HG03103 (cell line): ENCODE results near the gene SNRNP40.

Experiments used
- ATAC-seq: cut with Tn5 transposase; IDR thresholded peaks from one replicate; pipeline ENCODE4 v1.9.1; 2021; ENCODE audit warnings: low read depth; ENCODE audit not compliant: unreplicated experiment

The SNRNP40 gene

GRCh38 chr1:31296486-31297276, at the start of gene SNRNP40, which contains the start of gene ZCCHC17:
Gene SNRNP40 (minus strand): TSS chr1:31296788. CDS start chr1:31296751, 37 bp downstream.
Gene ZCCHC17 (plus strand): TSS chr1:31297032. CDS start chr1:31310099, 13,067 bp downstream.
- ATAC-seq: peak; percentile 93

GRCh38 chr1:31345635-31346034, 49.0 kb upstream of the SNRNP40 start:
- ATAC-seq: no peak

- ATAC-seq: no peak
Measured at GRCh38 chr1:31344503-31344902, 47.9 kb upstream of the SNRNP40 start.

DNA sequence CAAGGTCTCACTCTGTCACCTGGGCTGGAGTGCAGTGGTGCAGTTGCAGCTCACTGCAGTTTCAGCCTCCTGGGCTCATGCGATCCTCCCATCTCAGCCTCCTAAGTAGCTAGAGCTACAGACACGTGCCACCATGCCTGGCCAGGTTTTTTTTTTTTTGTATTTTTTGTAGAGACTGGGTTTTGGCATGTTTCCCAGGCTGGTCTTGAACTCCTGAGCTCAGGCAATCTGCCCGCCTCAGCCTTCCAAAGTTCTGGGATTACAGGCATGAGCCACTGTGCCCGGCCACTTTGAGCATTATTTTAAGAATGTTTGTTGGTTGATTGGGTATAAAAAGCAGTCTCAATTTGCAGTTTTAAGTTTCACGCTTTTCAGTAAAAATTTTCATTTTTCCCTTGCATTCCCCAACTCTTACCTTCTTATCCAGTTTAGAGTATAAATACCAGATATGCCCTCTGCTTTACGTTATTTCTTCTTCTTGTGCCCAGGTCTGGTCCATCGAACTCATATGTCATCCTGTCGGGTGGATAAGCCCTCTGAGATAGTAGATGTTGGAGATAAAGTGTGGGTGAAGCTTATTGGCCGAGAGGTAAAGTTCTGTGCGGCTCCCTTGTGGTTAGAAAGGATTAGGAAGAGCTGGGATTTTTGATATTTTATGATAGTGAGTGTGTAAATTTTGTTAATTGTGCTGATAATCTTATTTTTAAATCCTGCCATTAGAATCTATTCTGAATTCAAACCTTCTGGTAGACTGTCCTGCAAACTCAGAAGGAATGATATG, 40.3 kb upstream of the SNRNP40 start:
- ATAC-seq: no peak

GRCh38 chr1:31335007-31335406, 38.4 kb upstream of the SNRNP40 start:
- ATAC-seq: no peak

DNA sequence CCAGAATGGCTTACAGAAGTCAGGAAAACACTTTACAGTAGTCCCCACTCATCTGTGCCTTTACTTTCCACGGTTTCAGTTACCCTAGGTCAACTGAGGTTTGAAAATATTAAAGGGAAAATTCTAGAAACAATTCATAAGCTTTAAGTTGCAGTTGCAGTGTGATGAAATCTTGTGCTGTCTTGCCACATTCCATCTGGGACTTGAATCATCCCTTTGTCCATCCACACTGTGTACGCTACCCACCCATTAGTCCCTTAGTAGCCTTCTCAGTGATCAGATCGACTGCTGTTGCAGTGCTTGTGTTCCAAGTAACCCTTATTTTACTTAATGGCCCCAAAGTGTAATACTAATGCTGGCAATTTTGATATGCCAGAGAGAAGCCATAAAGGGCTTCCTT, 30.8 kb upstream of the SNRNP40 start:
- no peak for ATAC-seq

GRCh38 chr1:31326461-31326860, 29.9 kb upstream of the SNRNP40 start:
- ATAC-seq: no peak

DNA sequence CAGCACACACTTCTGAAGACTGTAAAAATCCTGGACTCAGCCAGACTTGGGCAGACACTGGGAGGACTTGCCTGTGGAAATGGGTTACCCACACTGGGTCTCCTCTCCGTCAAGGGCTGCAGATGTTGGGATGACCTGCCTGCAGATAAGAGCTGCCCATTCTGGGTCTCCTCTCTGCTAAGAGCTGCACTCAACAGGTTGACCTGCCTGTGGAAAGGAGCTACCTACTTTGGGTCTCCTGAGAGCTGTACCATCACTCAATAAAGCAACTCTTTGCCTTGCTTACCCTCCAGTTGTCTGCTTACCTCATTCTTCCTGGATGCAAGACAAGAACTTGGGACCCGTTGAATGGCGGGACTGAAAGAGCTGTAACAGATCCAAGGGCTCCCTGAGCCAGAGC, 28.4 kb upstream of the SNRNP40 start:
- no peak for ATAC-seq

DNA sequence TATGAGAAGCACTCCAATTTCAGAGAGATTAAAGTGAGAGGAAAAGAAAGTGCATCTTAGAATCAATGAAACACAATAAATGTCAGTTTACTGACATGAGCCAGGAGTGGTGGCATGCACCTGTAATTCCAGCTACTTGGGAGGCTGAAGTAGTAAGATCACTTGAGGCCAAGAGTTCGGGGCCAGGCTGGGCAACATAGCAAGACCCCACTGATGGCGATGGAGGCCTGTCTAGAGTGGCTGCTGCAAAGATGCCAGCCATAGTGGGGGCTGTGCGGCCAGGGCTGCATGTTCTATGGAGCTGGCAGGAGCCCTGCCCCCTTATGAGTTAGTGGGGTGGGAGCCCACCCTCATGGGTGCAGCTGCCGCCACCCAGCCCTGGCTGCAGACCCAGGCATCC, 27.5 kb upstream of the SNRNP40 start:
- no peak for ATAC-seq

DNA sequence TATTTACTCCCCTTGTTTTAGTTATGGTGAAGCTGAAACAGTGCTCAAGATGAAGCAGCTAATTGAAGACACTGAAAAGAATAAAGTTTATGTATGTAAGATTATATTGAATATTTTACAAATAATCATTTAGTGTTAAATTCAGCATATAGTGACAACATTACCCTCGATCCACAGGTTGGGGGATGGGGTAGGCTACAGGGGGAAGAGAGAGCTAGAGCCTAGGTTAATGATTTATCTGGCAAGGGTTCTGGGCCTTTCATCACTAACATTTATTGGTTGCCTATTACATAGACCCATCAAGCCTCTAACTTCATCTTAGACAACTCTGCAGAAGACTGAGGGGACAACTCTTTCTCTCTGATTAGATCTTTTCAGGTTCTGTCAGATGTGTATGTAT, 21.6 kb upstream of the SNRNP40 start:
- no peak for ATAC-seq

DNA sequence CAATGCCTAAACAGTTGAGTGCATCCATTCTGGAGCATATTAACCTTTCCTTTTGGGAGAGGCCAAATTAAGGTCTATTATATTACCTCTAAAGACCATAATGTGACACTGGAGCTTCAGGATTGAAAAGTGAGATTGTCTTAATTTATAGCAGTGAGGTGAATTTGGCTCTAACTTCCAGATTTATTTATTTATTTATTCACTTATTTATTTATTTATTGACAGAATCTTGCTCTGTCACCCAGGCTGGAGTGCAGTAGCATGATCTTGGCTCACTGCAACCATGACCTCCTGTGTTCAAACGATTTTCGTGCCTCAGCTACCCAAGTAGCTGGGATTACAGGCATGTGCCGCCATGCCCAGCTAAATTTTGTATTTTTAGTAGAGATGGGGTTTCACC, 19.3 kb upstream of the SNRNP40 start:
- ATAC-seq: no peak

- no peak for ATAC-seq
Measured at GRCh38 chr1:31310198-31310597, 13.6 kb upstream of the SNRNP40 start.

DNA sequence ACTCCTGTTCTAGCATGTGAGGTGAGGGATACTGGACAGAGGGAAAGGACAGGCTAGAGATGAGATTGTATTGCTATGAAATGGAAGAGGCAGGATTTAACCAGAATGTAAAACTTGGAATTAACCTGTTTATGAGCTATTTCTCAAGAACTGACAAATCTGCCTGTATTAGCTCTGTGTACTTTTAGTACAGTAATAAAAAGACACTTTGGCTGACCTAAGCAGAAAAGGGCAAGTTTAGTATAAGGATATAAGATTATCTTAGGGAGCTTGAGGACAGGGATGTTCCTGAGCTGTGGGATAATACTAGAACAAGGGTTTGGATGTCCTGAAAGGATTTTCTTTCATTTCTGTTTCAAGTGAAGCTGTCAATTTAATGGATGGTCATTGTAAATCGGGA, 11.4 kb upstream of the SNRNP40 start:
- ATAC-seq: no peak

DNA sequence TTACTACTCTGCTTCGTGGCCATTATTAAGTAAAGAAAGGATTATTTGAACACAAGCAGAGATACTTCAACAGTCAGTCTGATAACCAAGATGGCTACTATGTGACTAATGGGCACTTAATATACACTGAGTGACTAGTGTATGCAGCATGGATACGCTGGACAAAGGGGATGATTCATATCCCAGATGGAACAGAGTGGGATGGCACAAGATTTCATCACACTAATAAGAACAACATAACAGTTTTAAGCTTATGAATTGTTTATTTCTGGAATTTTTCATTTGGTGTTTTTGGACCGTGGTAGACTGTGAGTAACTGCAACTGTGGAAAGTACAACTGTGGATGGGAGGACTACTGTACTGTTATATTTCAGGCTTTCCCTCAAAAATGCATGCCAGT, 9.7 kb upstream of the SNRNP40 start:
- ATAC-seq: no peak

DNA sequence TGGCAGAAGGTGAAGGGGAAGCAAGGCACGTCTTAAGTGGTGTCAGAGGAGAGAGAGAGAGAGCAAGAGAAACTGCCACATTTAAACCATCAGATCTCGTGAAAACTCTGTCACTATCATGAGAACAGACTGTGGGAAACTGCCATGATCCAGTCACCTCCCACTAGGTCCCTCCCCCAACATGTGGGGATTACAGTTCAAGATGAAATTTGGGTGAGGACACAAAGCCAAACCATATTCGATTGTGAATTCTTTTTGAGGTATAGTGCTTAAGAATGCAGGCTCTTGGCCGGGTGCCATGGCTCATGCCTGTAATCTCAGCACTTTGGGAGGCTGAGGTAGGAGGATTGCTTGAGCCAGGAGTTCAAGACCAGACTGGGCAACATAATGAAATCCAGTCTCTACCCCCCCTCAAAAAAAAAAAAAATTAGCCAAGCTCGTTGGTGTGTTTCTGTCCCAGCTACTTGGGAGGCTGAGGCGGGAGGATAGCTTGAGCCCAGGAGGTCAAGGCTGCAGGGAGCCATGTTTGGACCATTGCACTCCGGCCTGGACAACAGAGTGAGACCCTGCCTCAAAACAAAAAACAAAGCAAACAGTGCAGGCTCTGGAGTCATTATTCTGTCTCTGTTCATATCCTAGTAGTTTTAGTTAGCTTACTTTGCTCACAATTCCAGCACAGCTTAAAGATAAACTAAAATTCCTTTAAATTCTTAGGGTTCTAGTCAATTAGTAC, 6.3 kb upstream of the SNRNP40 start:
- ATAC-seq: no peak

- no peak for ATAC-seq
Measured at GRCh38 chr1:31300193-31300592, 3.6 kb upstream of the SNRNP40 start.

GRCh38 chr1:31299365-31299764, 2.8 kb upstream of the SNRNP40 start:
- no peak for ATAC-seq

- no peak for ATAC-seq
Measured at GRCh38 chr1:31297277-31298247, 974 bp upstream of the SNRNP40 start.

DNA sequence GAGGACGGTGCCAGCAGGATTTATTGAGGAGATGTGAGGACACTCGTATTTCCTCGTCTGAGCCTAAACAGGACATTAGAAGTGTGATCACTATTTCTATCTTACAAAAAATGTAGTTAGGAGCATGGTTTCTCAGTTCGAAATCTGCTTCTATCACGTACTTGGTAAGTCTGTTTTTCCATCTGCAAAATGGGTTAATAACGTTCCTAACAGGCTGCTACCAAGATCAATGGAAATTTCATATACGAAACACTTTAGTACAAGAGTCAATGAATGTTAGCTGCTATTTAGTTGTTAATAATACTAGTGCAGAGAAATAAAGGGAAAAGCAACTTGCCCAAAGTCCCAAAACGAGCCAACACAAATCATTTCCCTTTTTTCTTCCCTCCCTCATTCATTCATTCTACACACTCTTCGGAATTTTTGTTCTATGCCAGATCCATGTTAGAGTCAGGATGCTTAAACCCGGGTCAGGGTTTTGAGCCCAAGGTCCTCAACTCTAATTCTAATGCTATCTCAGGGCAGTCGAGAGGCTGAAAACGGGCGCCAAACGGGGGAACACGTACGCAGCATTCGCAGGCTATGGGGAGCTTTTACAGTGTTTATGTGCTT, 608 bp downstream of the SNRNP40 start:
- ATAC-seq: no peak

- no peak for ATAC-seq
Measured at GRCh38 chr1:31289021-31289420, 7.6 kb downstream of the SNRNP40 start.
